ENCODE measurements around the gene TLE5. TPM values are rescaled to one million over a fixed set of nuclear protein-coding genes. Genes with fewer than 3 reads are reported as not detected.
A peak's percentile ranks its signal among the peaks of the same experiment; 100 is the strongest.

Gene TLE5
- total RNA-seq, 2 donors from 2014 or later: 869 to 1,050 TPM

GRCh38 chr19:3029065-3029923 lies 33.0 kb downstream of the TLE5 start, which contains the start of gene TLE2:
TLE2 (minus strand) TSS chr19:3029280; CDS start chr19:3028904, 376 bp downstream.
- H3K27ac ChIP-seq: peak within 1 kb of the TSS; percentile 70 to 81
- H3K4me3 ChIP-seq: peak within 1 kb of the TSS; percentile 74 to 86
- no peak for TF ChIP-seq CTCF (IDR thresholded peaks at IDR 0.05)
- H3K4me1 ChIP-seq: peaks cover 0 to 21% of the 10 kb centered on the region in 2 donors
- H3K27me3 ChIP-seq: no peaks in the 10 kb centered on the region
- no peaks in the 10 kb centered on the region for H3K36me3 ChIP-seq
- no peak for DNase-seq (ENCODE audit: low spot score)
- H3K9me3 ChIP-seq: no peaks in the 10 kb centered on the region

GRCh38 chr19:3028305-3029064 lies 33.8 kb downstream of the TLE5 start:
- Histone ChIP-seq H3K9me3 (no peaks in the 10 kb centered on the region), H3K4me3 (peak overlapping the region; percentile 74 to 86), H3K36me3 (no peaks in the 10 kb centered on the region), H3K27ac (peak overlapping the region; percentile 70 to 81), H3K4me1 (peaks cover 0 to 16% of the 10 kb centered on the region in 2 donors), H3K27me3 (no peaks in the 10 kb centered on the region)
- no peak for DNase-seq (ENCODE audit: low spot score)
- TF ChIP-seq CTCF (IDR thresholded peaks at IDR 0.05): no peak

- Histone ChIP-seq H3K4me1 (peaks cover 0 to 16% of the 10 kb centered on the region in 2 donors), H3K36me3 (no peaks in the 10 kb centered on the region), H3K27me3 (no peaks in the 10 kb centered on the region), H3K27ac (peak overlapping the region; percentile 70 to 81), H3K9me3 (no peaks in the 10 kb centered on the region), H3K4me3 (peak overlapping the region; percentile 74 to 86)
- no peak for TF ChIP-seq CTCF (IDR thresholded peaks at IDR 0.05)
- no peak for DNase-seq (ENCODE audit: low spot score)
These were observed 34.4 kb downstream of the TLE5 start for GRCh38 chr19:3027981-3028304.

GRCh38 chr19:3027292-3027691 lies 35.0 kb downstream of the TLE5 start:
- H3K4me3 ChIP-seq: no peak overlapping the region
- no peak for DNase-seq (ENCODE audit: low spot score)
- H3K36me3 ChIP-seq: no peaks in the 10 kb centered on the region
- TF ChIP-seq CTCF (IDR thresholded peaks at IDR 0.05): no peak
- no peaks in the 10 kb centered on the region for H3K27me3 ChIP-seq
- peaks cover 0 to 16% of the 10 kb centered on the region in 2 donors for H3K4me1 ChIP-seq
- no peaks in the 10 kb centered on the region for H3K9me3 ChIP-seq
- no peak overlapping the region for H3K27ac ChIP-seq

GRCh38 chr19:3026768-3027167 lies 35.5 kb downstream of the TLE5 start:
- H3K27ac ChIP-seq: no peak overlapping the region
- no peak overlapping the region for H3K4me3 ChIP-seq
- no peaks in the 10 kb centered on the region for H3K36me3 ChIP-seq
- no peak for TF ChIP-seq CTCF (IDR thresholded peaks at IDR 0.05)
- H3K27me3 ChIP-seq: no peaks in the 10 kb centered on the region
- H3K9me3 ChIP-seq: no peaks in the 10 kb centered on the region
- no peak for DNase-seq (ENCODE audit: low spot score)
- peaks cover 0 to 16% of the 10 kb centered on the region in 2 donors for H3K4me1 ChIP-seq
